CD8-positive, alpha-beta memory T cell (primary cell): ENCODE results near the gene CYP46A1. TPM values are rescaled to one million over a fixed set of nuclear protein-coding genes. Genes with fewer than 3 reads are reported as not detected.

Experiments
- CTCF ChIA-PET: fragments of 350-600 bp; sonication (Branson Sonifier 250); formaldehyde crosslinking; loops from one replicate; lab custom pipeline; 2021; ENCODE audit warnings: antibody characterized with exemption; lab: Charles Lee
- POLR2A ChIA-PET: fragments of 350-600 bp; sonication (Branson Sonifier 250); formaldehyde crosslinking; loops from one replicate; lab custom pipeline; 2021; ENCODE audit warnings: antibody characterized with exemption; lab: Charles Lee
- DNase-seq, 5 donors: peaks; one replicate each; pipeline versions ENCODE4 v3.0.0 to v3.0.0-alpha.2; 2020 to 2022; ENCODE audit warnings: mixed read lengths in 1 of 5
- H3K27ac ChIP-seq: one replicate; pipeline ENCODE4 v1.7.0; 2013; ENCODE audit warnings: low read depth, mild to moderate bottlenecking, low read length, moderate library complexity
- H3K27me3 ChIP-seq: 2 replicates; pipeline ENCODE4 v1.7.0; 2013; ENCODE audit warnings: low read length, mild to moderate bottlenecking; ENCODE audit not compliant: insufficient read depth, poor library complexity, severe bottlenecking
- H3K36me3 ChIP-seq: 2 replicates; pipeline ENCODE4 v1.7.0; 2013; ENCODE audit warnings: mild to moderate bottlenecking, low read length, moderate library complexity; ENCODE audit not compliant: insufficient read depth
- H3K4me1 ChIP-seq: 2 replicates; pipeline ENCODE4 v1.7.0; 2013; ENCODE audit warnings: mild to moderate bottlenecking, low read length, moderate library complexity; ENCODE audit not compliant: insufficient read depth
- H3K4me3 ChIP-seq: 2 replicates; pipeline ENCODE4 v1.7.0; 2013; ENCODE audit warnings: mild to moderate bottlenecking, low read length
- H3K9me3 ChIP-seq: 2 replicates; pipeline ENCODE4 v1.7.0; 2013; ENCODE audit warnings: mild to moderate bottlenecking, low read length
- H3K27ac Mint-ChIP-seq, 8 donors: one replicate each; pipeline ENCODE4 v1.8.0; 2020 to 2021; ENCODE audit warnings: mixed read lengths in 8 of 8, mild to moderate bottlenecking in 6 of 8, inconsistent platforms in 3 of 8, moderate library complexity in 3 of 8
- H3K27me3 Mint-ChIP-seq, 2 donors: one replicate each; pipeline ENCODE4 v1.8.0; 2020 to 2021; ENCODE audit warnings: mixed read lengths in 2 of 2, mild to moderate bottlenecking in 1 of 2, moderate library complexity in 1 of 2
- H3K36me3 Mint-ChIP-seq, 3 donors: one replicate each; pipeline ENCODE4 v1.8.0; 2020 to 2021; ENCODE audit warnings: mixed read lengths in 3 of 3, inconsistent platforms in 1 of 3, mild to moderate bottlenecking in 1 of 3
- H3K4me1 Mint-ChIP-seq, 3 donors: one replicate each; pipeline ENCODE4 v1.8.0; 2020 to 2021; ENCODE audit warnings: mixed read lengths in 3 of 3, inconsistent platforms in 1 of 3, mild to moderate bottlenecking in 1 of 3
- H3K4me3 Mint-ChIP-seq, 7 donors: one replicate each; pipeline ENCODE4 v1.8.0; 2020 to 2021; ENCODE audit warnings: mixed read lengths in 7 of 7, mild to moderate bottlenecking in 6 of 7, moderate library complexity in 4 of 7, inconsistent platforms in 2 of 7
- H3K9me3 Mint-ChIP-seq, 5 donors: one replicate each; pipeline ENCODE4 v1.8.0; 2020 to 2022; ENCODE audit warnings: mixed read lengths in 5 of 5, mild to moderate bottlenecking in 3 of 5, moderate library complexity in 2 of 5, inconsistent platforms in 1 of 5
- polyA plus RNA-seq: library from polyadenylated mRNA; unstranded; fragments of 300-500 nt; fragmentation: Illumina TruSeq; gene quantifications from one replicate; pipeline ENCODE4 v1.2.3, GENCODE V29; 2021
- total RNA-seq, 2 experiments: library from RNA; stranded (reverse); gene quantifications; one replicate each; pipeline ENCODE4 v1.2.3, GENCODE V29; 2021

CYP46A1 gene
- total and polyA plus RNA-seq, 3 experiments from 2014 or later = 0.07 to 0.20 TPM; not detected in 1

DNA sequence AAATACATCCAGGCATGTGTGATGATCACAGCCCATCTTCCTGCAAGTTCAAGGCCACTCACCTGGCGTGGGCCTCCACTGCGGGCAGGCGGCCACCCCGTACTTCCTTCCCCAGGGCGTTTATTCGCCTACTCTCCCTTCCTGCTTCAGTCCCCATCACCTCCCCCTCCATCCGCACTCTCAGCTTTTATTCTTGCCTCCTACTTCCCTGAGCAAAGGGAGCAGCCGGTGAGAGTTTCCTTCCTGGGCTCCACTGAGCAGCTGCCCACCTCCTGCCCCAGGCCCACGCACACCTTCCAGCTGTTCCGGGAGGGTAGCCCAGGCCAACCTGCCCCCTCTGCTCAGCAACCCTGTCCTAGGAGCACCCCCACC lies 4.1 kb downstream of the CYP46A1 start:
- ChIA-PET POLR2A (no interaction called here), CTCF (interaction anchor here (0.8 to 1.7 kb wide), 6 partner anchors 8 to 172 kb away, joined by 3 to 12 read pairs (median 3); no protein-coding TSS in a partner anchor)
- H3K4me1 ChIP-seq = peaks cover 15% of the 10 kb centered on the region
- no peaks in the 10 kb centered on the region for H3K36me3 ChIP-seq
- Mint-ChIP-seq H3K9me3 (no peaks in the 10 kb centered on the region), H3K27me3 (peaks cover 17 to 43% of the 10 kb centered on the region in 2 donors), H3K4me3 (no peak overlapping the region), H3K4me1 (peaks cover 5 to 13% (median 9%) of the 10 kb centered on the region in 3 donors), H3K36me3 (peaks cover 2 to 4% (median 3%) of the 10 kb centered on the region in 3 donors), H3K27ac (no peak overlapping the region)
- DNase-seq = no peak
- no peak overlapping the region for H3K4me3 ChIP-seq
- H3K27ac ChIP-seq = no peak overlapping the region
- H3K27me3 ChIP-seq = peaks cover 21% of the 10 kb centered on the region
- no peaks in the 10 kb centered on the region for H3K9me3 ChIP-seq

DNA sequence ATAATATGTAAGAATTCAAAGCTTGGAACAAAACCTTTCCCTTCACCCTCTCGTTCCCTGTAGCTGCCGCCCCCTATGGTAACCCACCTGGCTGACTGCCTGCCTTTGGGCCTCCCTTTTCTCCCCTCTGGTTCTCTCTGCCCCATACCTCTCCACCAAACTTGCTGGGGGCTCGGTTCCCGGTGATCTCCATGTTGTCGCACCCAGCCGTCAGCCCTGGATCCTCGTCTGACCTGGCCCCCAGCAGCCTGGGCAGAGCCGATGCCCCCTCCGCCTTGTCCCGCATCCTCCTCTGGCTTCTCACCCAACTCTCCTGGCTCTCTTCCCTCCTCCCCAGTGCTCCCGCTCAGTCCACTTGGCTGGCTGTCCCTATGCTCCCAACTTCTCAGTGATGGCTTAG lies 4.5 kb downstream of the CYP46A1 start:
- Mint-ChIP-seq H3K27me3 (peaks cover 17 to 43% of the 10 kb centered on the region in 2 donors), H3K27ac (no peak overlapping the region), H3K4me3 (peak overlapping the region in 1 of 7 donors; percentile 25), H3K36me3 (peaks cover 2 to 4% (median 2%) of the 10 kb centered on the region in 3 donors), H3K9me3 (no peaks in the 10 kb centered on the region), H3K4me1 (peaks cover 5 to 13% (median 9%) of the 10 kb centered on the region in 3 donors)
- H3K9me3 ChIP-seq = no peaks in the 10 kb centered on the region
- ChIA-PET POLR2A (no interaction called here), CTCF (interaction anchor here (0.8 to 1.7 kb wide), 6 partner anchors 8 to 172 kb away, joined by 3 to 12 read pairs (median 3); no protein-coding TSS in a partner anchor)
- no peak overlapping the region for H3K4me3 ChIP-seq
- H3K36me3 ChIP-seq = no peaks in the 10 kb centered on the region
- no peak overlapping the region for H3K27ac ChIP-seq
- DNase-seq = no peak
- peaks cover 21% of the 10 kb centered on the region for H3K27me3 ChIP-seq
- H3K4me1 ChIP-seq = peaks cover 11% of the 10 kb centered on the region

DNA sequence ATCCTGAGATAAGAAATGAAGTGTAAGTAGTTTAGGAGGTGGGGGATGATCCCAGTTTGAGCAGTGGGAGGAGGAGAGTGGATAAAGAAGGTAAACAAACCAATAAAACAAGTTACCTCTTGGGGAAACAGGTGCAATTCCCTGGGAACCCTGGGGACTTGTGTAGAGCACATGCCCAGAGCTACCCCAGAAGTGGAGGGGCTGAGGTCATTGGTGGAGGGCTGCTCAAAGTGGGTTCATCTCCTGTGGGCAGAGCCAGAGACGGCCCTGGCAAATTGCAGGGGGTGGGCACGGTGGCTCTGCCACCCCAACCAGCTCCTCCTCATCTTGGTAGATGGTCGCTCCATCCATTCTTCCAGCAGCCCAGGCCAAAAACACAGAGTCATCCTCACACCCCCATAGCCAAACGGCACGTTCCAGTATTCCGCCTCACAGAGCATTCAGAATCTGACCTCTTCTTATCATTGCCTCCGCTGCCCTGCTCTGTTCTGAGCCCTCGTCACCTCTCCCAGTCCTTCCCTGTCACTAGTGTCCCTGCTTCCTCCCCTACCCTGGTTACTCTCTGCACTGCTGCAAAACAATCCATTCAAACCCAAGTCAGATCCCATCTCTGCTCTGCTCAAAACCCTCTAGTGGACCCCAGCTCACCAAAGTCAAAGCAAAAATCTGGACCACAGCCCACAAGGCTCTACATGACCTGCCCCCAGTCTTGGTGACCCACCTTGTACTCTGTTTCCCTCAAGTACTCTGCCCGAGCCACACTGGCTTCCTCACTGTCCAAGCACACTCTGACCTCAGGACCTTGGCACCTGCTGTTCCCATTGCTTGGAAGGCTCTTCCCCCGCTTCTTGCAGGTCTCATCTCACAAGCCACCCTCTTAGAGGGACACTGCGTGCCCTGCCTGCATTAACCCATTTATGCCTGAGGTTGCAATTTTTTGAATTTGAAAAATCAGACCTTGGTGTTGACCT lies 5.5 kb downstream of the CYP46A1 start:
- no peaks in the 10 kb centered on the region for H3K9me3 ChIP-seq
- no peak overlapping the region for H3K27ac ChIP-seq
- H3K9me3 Mint-ChIP-seq = no peaks in the 10 kb centered on the region
- peak overlapping the region in 1 of 8 donors; percentile 65 for H3K27ac Mint-ChIP-seq
- H3K27me3 Mint-ChIP-seq = peaks cover 17 to 43% of the 10 kb centered on the region in 2 donors
- no peaks in the 10 kb centered on the region for H3K36me3 ChIP-seq
- ChIA-PET CTCF (no interaction called here), POLR2A (no interaction called here)
- H3K4me1 Mint-ChIP-seq = peaks cover 5 to 10% (median 6%) of the 10 kb centered on the region in 3 donors
- H3K4me3 ChIP-seq = no peak overlapping the region
- H3K36me3 Mint-ChIP-seq = peaks cover 0 to 4% (median 2%) of the 10 kb centered on the region in 3 donors
- no peak for DNase-seq
- peaks cover 10% of the 10 kb centered on the region for H3K4me1 ChIP-seq
- H3K4me3 Mint-ChIP-seq = no peak overlapping the region
- H3K27me3 ChIP-seq = peaks cover 21% of the 10 kb centered on the region

DNA sequence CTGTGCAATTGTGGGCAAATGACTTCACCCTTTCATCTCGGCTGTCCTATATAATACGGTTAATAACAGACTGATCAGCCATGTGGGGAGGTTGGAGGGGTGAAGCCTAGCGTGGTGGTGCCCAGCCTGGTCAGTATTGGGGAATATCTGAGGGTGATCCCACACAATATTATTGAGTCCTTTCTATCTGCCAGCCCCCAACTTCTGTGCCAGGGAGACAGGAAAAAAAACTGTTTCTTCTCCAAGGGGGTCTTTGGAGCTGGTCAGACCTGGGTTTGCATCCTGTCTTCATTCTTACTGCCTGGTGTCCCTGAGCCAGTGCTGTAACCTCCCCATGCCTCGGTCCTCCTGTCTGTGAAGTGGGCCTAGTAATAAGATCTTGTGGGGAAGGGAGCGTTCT lies 6.5 kb downstream of the CYP46A1 start:
- no peak for DNase-seq
- no peaks in the 10 kb centered on the region for H3K9me3 ChIP-seq
- peaks cover 21% of the 10 kb centered on the region for H3K27me3 ChIP-seq
- H3K27me3 Mint-ChIP-seq = peaks cover 16 to 46% of the 10 kb centered on the region in 2 donors
- H3K9me3 Mint-ChIP-seq = no peaks in the 10 kb centered on the region
- H3K36me3 ChIP-seq = no peaks in the 10 kb centered on the region
- H3K4me1 ChIP-seq = peaks cover 7% of the 10 kb centered on the region
- H3K4me1 Mint-ChIP-seq = peaks cover 4 to 6% (median 6%) of the 10 kb centered on the region in 3 donors
- peaks cover 0 to 4% (median 2%) of the 10 kb centered on the region in 3 donors for H3K36me3 Mint-ChIP-seq
- no peak overlapping the region for H3K27ac ChIP-seq
- H3K4me3 ChIP-seq = no peak overlapping the region
- CTCF ChIA-PET = no interaction called here
- H3K27ac Mint-ChIP-seq = no peak overlapping the region
- POLR2A ChIA-PET = no interaction called here
- no peak overlapping the region for H3K4me3 Mint-ChIP-seq

DNA sequence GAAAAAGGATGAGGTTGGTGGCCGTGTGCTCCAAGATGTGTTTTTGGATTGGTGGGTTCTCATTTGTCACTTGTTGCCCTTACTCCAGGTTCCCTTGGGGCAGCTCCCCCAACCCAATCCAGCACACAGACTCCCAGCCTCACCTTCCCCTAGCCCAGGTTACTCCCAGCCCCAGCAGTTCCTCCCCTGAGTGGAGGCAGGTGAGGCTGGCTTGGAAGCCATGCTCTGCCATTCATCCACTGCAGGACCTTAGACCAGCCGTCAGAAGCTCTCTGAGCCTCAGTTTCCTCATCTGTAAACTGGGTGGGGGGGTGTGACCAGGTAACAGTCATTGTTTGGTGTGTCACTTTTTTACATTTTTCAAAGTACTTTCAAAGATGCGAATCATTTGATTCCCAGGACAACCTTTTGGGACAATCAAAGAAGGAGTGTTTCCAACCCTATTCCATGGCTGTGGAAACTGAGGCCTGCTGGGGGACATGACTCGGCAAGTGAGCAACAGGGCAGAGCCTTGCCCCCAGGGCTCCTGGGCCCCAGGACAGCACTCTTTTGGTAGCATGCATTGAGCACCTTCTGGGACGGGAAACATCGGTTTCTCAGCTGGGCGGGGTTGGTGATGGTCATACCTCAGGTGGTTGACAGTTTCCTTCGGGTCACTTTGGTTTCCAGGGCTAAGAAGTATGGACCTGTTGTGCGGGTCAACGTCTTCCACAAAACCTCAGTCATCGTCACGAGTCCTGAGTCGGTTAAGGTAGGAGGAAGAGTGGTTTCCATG lies 7.2 kb downstream of the CYP46A1 start:
- Histone ChIP-seq H3K27ac (no peak overlapping the region), H3K4me3 (no peak overlapping the region), H3K27me3 (peaks cover 21% of the 10 kb centered on the region), H3K36me3 (no peaks in the 10 kb centered on the region), H3K4me1 (peaks cover 7% of the 10 kb centered on the region), H3K9me3 (no peaks in the 10 kb centered on the region)
- H3K9me3 Mint-ChIP-seq = no peaks in the 10 kb centered on the region
- no peak overlapping the region for H3K4me3 Mint-ChIP-seq
- H3K27me3 Mint-ChIP-seq = peaks cover 16 to 46% of the 10 kb centered on the region in 2 donors
- peaks cover 0 to 6% (median 5%) of the 10 kb centered on the region in 3 donors for H3K4me1 Mint-ChIP-seq
- ChIA-PET POLR2A (no interaction called here), CTCF (no interaction called here)
- no peak for DNase-seq
- H3K27ac Mint-ChIP-seq = no peak overlapping the region
- peaks cover 0 to 4% (median 2%) of the 10 kb centered on the region in 3 donors for H3K36me3 Mint-ChIP-seq

DNA sequence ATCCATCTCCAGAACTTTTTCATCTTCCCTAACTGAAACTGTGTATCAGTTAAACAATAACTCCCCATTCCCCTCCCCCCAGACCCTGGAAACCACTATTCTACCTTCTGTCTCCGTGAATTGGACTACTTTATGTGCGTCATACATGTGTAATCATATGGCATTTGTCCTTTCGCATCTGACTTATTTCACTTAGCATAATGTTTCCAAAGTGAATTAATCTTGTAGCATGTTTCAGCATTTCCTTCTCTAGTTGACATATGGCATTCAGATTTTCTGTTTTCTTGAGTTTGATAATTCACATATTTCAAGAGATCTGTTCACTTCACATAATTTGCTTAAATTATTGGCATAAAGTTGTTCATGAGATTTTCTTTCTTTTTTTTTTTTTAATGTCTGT lies 9.8 kb downstream of the CYP46A1 start:
- Histone ChIP-seq H3K27ac (no peak overlapping the region), H3K4me1 (no peaks in the 10 kb centered on the region), H3K36me3 (no peaks in the 10 kb centered on the region), H3K27me3 (peaks cover 11% of the 10 kb centered on the region), H3K9me3 (no peaks in the 10 kb centered on the region), H3K4me3 (no peak overlapping the region)
- no peak overlapping the region for H3K27ac Mint-ChIP-seq
- peaks cover 0 to 4% (median 2%) of the 10 kb centered on the region in 3 donors for H3K36me3 Mint-ChIP-seq
- peaks cover 15 to 49% of the 10 kb centered on the region in 2 donors for H3K27me3 Mint-ChIP-seq
- no peak for DNase-seq
- POLR2A ChIA-PET = no interaction called here
- H3K4me3 Mint-ChIP-seq = no peak overlapping the region
- peaks cover under 1 to 5% (median under 1%) of the 10 kb centered on the region in 3 donors for H3K4me1 Mint-ChIP-seq
- H3K9me3 Mint-ChIP-seq = no peaks in the 10 kb centered on the region
- CTCF ChIA-PET = no interaction called here

DNA sequence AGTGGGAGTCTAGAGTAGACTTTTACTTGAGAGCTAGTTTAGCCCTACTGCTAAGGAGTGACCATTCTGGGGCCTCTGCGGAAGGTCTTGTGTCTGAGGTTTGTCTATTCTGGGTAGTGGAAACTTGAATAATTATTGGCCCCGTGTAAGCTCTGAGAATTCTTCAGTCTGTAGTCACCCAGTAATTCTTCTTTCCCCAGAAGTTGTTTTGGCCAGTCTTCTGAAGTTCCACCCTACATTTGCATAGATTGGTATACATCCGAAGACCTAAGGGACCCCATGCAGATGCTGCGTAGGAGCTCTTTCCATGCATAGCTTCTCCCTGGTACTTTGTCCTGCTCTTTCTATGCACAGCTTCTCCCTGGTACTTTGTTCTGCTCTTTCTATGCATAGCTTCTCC lies 12.8 kb downstream of the CYP46A1 start:
- Mint-ChIP-seq H3K9me3 (peaks cover under 1 to 3% (median 1%) of the 10 kb centered on the region in 5 donors), H3K4me1 (peaks cover 3 to 9% (median 5%) of the 10 kb centered on the region in 3 donors), H3K27me3 (peaks cover 6 to 30% of the 10 kb centered on the region in 2 donors), H3K4me3 (no peak overlapping the region), H3K27ac (peak overlapping the region in 1 of 8 donors; percentile 9), H3K36me3 (no peaks in the 10 kb centered on the region)
- Histone ChIP-seq H3K27me3 (no peaks in the 10 kb centered on the region), H3K9me3 (no peaks in the 10 kb centered on the region), H3K4me3 (no peak overlapping the region), H3K27ac (no peak overlapping the region), H3K36me3 (no peaks in the 10 kb centered on the region), H3K4me1 (no peaks in the 10 kb centered on the region)
- ChIA-PET POLR2A (no interaction called here), CTCF (interaction anchor here (0.8 to 0.9 kb wide), 3 partner anchors 9 to 93 kb away, joined by 3 to 4 read pairs (median 3); partner anchors contain the start of gene CCDC85C)
- DNase-seq = no peak
